Measurements from ENCODE around the gene FBLL1. TPM values are rescaled to one million over a fixed set of nuclear protein-coding genes. Genes with fewer than 3 reads are reported as not detected.

FBLL1 gene
- total and polyA plus RNA-seq, 10 of the 15 experiments (the other 5 are each of a cell fraction or from before 2014, with no cell fraction given): 0.04 to 0.23 (median 0.15) TPM; not detected in 7

DNA sequence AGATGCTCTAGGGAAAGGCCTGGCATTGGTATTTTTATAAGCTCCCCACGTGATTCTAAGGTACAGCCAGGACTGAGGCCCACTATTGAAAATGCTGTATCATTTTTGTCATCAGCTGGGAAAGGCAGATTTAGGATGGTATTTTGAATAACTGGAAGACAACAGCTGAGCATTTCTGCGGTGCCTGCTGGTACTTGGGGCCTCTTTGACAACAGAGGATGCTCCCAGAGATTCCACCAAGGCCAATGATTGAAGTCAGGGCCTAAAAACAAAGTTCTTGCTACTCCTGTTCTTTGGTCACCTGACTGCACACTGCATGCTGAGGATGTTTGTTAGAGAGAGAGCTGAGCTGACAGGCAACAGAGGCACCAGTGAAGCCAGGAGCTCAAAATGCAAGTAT is 8.1 kb downstream of the FBLL1 start (continued):
- TF ChIP-seq BHLHE40 (IDR thresholded peaks at IDR 0.05; ENCODE audit: borderline replicate concordance in 1 of 2, low read depth in 2 of 2, low read length in 1 of 2) (no peak), ZSCAN29 (IDR thresholded peaks at IDR 0.05) (no peak), RFX5 (IDR thresholded peaks at IDR 0.05; ENCODE audit: low read depth, low read length) (no peak), MEF2B (IDR thresholded peaks at IDR 0.05; ENCODE audit: partially characterized antibody, poor library complexity, severe bottlenecking) (no peak), ETV6 (conservative IDR thresholded peaks at IDR 0.05 in 1 of 2, IDR thresholded peaks at IDR 0.05 in 1 of 2; ENCODE audit: borderline replicate concordance in 1 of 2, low read depth in 1 of 2) (no peak), EED (IDR thresholded peaks at IDR 0.05; ENCODE audit: low read depth) (no peak), NRF1 (conservative IDR thresholded peaks at IDR 0.05; ENCODE audit: low read depth, low read length) (no peak), PML (IDR thresholded peaks at IDR 0.05; ENCODE audit: low read length) (no peak)
- TF ChIP-seq, protein P1, sequence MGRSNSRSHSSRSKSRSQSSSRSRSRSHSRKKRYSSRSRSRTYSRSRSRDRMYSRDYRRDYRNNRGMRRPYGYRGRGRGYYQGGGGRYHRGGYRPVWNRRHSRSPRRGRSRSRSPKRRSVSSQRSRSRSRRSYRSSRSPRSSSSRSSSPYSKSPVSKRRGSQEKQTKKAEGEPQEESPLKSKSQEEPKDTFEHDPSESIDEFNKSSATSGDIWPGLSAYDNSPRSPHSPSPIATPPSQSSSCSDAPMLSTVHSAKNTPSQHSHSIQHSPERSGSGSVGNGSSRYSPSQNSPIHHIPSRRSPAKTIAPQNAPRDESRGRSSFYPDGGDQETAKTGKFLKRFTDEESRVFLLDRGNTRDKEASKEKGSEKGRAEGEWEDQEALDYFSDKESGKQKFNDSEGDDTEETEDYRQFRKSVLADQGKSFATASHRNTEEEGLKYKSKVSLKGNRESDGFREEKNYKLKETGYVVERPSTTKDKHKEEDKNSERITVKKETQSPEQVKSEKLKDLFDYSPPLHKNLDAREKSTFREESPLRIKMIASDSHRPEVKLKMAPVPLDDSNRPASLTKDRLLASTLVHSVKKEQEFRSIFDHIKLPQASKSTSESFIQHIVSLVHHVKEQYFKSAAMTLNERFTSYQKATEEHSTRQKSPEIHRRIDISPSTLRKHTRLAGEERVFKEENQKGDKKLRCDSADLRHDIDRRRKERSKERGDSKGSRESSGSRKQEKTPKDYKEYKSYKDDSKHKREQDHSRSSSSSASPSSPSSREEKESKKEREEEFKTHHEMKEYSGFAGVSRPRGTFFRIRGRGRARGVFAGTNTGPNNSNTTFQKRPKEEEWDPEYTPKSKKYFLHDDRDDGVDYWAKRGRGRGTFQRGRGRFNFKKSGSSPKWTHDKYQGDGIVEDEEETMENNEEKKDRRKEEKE (IDR thresholded peaks at IDR 0.05): no peak

DNA sequence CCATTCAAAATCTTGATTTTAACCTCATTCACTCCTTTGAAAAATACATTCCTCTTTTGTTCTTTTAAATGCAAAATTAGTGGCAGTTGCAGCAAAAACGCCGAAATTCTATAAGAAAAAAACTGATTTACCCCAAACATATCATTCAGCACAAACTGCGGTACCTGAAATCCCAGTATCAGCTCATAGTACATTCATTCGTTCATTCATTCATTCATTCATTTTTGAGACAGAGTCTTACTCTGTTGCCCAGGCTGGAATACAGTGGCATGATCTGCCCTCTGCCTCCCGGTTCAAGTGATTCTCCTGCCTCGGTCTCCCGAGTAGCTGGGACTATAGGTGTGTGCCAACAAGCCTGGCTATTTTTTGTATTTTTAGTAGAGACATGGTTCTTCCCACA is 20.4 kb downstream of the FBLL1 start:
- DNase-seq (ENCODE audit: low read depth, low spot score) (no peak), FAIRE-seq (no peak), ATAC-seq (no peak)
- POLR2A ChIA-PET: no interaction called here
- in situ Hi-C loops (cut with MboI): no loop called here
- intact Hi-C loops (cut with micrococcal nuclease; ENCODE audit: unreplicated experiment): no loop called here
- Histone ChIP-seq H3K27ac (ENCODE audit: control insufficient read depth, insufficient read depth) (no peak overlapping the region), H3K79me2 (ENCODE audit: control insufficient read depth, insufficient read depth, low read length) (no peaks in the 10 kb centered on the region), H3K9me3 (replicated peaks; ENCODE audit: control insufficient read depth, insufficient read depth, low read length) (no peaks in the 10 kb centered on the region), H3K9ac (ENCODE audit: control insufficient read depth, insufficient read depth, low read length) (no peak overlapping the region), H3K4me1 (ENCODE audit: control insufficient read depth, insufficient read depth, low read length) (no peaks in the 10 kb centered on the region), H3K4me3 (no peak overlapping the region), H2AFZ (ENCODE audit: control insufficient read depth, low read depth, low read length) (no peak overlapping the region), H3K36me3 (ENCODE audit: control insufficient read depth in 2 of 2, insufficient read depth in 2 of 2, low read length in 1 of 2) (peaks cover 0 to 14% of the 10 kb centered on the region in 2 experiments; a peak in 2 of 4 replicates), H4K20me1 (ENCODE audit: control insufficient read depth, insufficient read depth) (no peaks in the 10 kb centered on the region), H3K4me2 (ENCODE audit: control insufficient read depth, insufficient read depth) (no peak overlapping the region), H3K27me3 (replicated peaks in 1 of 2; ENCODE audit: control insufficient read depth in 2 of 2, insufficient read depth in 2 of 2, low read length in 1 of 2) (no peaks in the 10 kb centered on the region)
- BruUV-seq (replicated peaks): no TSS peak
- 99% methylated on average over 7 of the region's 7 CpGs for WGBS (ENCODE audit: insufficient coverage, insufficient replicate concordance, low lambda C conversion rate, missing lambda C conversion rate)
- TF ChIP-seq RB1 (IDR thresholded peaks at IDR 0.05; ENCODE audit: borderline replicate concordance) (no peak), ZNF24 (IDR thresholded peaks at IDR 0.05) (peak; percentile 68; the same call in 1 of the 2 replicates), NFIC (IDR thresholded peaks at IDR 0.05; ENCODE audit: low read depth, low read length) (no peak), CBX5 (IDR thresholded peaks at IDR 0.05; ENCODE audit: low read depth) (no peak)
- RAD21 ChIA-PET (ENCODE audit: unreplicated experiment): no interaction called here
- CTCF ChIA-PET: interaction anchor here (0.8 kb wide), 1 partner anchor 41 kb away, joined by 3 read pairs; no protein-coding TSS in a partner anchor
- SMC1A ChIA-PET (ENCODE audit: uncharacterized antibody, unreplicated experiment): interaction anchor here (0.6 kb wide), 1 partner anchor 26 kb away, joined by 3 read pairs; no protein-coding TSS in a partner anchor
